MM.1S (cell line): ENCODE data around the gene NUBP2.

Source experiments
- DNase-seq: peaks from one replicate; pipeline ENCODE4 v3.0.0-alpha.2; 2015
- H2AFZ ChIP-seq: fragments of 300-600 bp; sonication (generic); 2 replicates; pipeline ENCODE4 v1.6.0; 2016; ENCODE audit warnings: antibody characterized with exemption, low read length
- H3F3A ChIP-seq: fragments of 300-600 bp; sonication (generic); 2 replicates; pipeline ENCODE4 v1.6.1; 2016; ENCODE audit warnings: mild to moderate bottlenecking, antibody characterized with exemption, low read length, moderate library complexity, mixed read lengths; ENCODE audit not compliant: insufficient read depth
- H3K27ac ChIP-seq: fragments of 300-600 bp; sonication (generic); 2 replicates; pipeline ENCODE4 v1.5.1; 2016; ENCODE audit warnings: mild to moderate bottlenecking, low read length
- H3K27me3 ChIP-seq: fragments of 300-600 bp; sonication (generic); replicated peaks from 2 replicates; pipeline ENCODE4 v1.6.0; 2016; ENCODE audit warnings: low read length; ENCODE audit not compliant: insufficient read depth
- H3K36me3 ChIP-seq: fragments of 300-600 bp; sonication (generic); replicated peaks from 2 replicates; pipeline ENCODE4 v1.6.1; 2016; ENCODE audit warnings: mild to moderate bottlenecking, low read length, mixed read lengths; ENCODE audit not compliant: insufficient read depth
- H3K4me1 ChIP-seq: fragments of 300-600 bp; sonication (generic); 2 replicates; pipeline ENCODE4 v1.6.1; 2016; ENCODE audit warnings: low read length, mixed read lengths
- H3K4me2 ChIP-seq: fragments of 300-600 bp; sonication (generic); 2 replicates; pipeline ENCODE4 v1.6.0; 2016; ENCODE audit warnings: low read depth, low read length
- H3K4me3 ChIP-seq: fragments of 300-600 bp; sonication (generic); 2 replicates; pipeline ENCODE4 v1.5.1; 2016; ENCODE audit warnings: low read length, mixed read lengths
- H3K79me2 ChIP-seq: fragments of 300-600 bp; sonication (generic); 2 replicates; pipeline ENCODE4 v1.6.1; 2016; ENCODE audit warnings: mixed run types, low read length, mixed read lengths
- H3K9ac ChIP-seq: fragments of 300-600 bp; sonication (generic); 2 replicates; pipeline ENCODE4 v1.6.1; 2016; ENCODE audit warnings: low read length, mixed read lengths
- H3K9me2 ChIP-seq: fragments of 300-600 bp; sonication (generic); replicated peaks from 2 replicates; pipeline ENCODE4 v1.6.1; 2016; ENCODE audit warnings: mild to moderate bottlenecking, low read length, mixed read lengths; ENCODE audit not compliant: insufficient read depth
- H3K9me3 ChIP-seq: fragments of 300-600 bp; sonication (generic); replicated peaks from 2 replicates; pipeline ENCODE4 v1.6.1; 2016; ENCODE audit warnings: mild to moderate bottlenecking, low read length, mixed read lengths; ENCODE audit not compliant: insufficient read depth
- H4K20me1 ChIP-seq: fragments of 300-600 bp; sonication (generic); 2 replicates; pipeline ENCODE4 v1.6.1; 2016; ENCODE audit warnings: mild to moderate bottlenecking, low read length, moderate library complexity, mixed read lengths; ENCODE audit not compliant: insufficient read depth
- CTCF ChIP-seq: fragments of 300-600 bp; sonication (generic); IDR thresholded peaks from 2 replicates; pipeline ENCODE4 v1.5.1; 2016; ENCODE audit warnings: antibody characterized with exemption, low read length, mixed read lengths
- EZH2 ChIP-seq: fragments of 300-600 bp; sonication (generic); optimal IDR thresholded peaks from 2 replicates; pipeline ENCODE3; 2017; ENCODE audit warnings: low read depth, mild to moderate bottlenecking, antibody characterized with exemption, low read length, mixed read lengths
- EZH2phosphoT487 ChIP-seq: fragments of 300-600 bp; sonication (generic); IDR thresholded peaks from 2 replicates; pipeline ENCODE4 v1.6.1; 2018; ENCODE audit warnings: antibody characterized with exemption, low read length

NUBP2 gene

GRCh38 chr16:1759511-1759910 lies 23.2 kb upstream of the NUBP2 start:
- H3K4me1 ChIP-seq: no peaks in the 10 kb centered on the region

GRCh38 chr16:1760911-1761310 lies 21.8 kb upstream of the NUBP2 start:
- no peaks in the 10 kb centered on the region for H3K9me3 ChIP-seq
- no peak for DNase-seq
- no peak overlapping the region for H3K4me3 ChIP-seq
- H3K4me2 ChIP-seq: no peak overlapping the region
- no peak overlapping the region for H2AFZ ChIP-seq
- no peaks in the 10 kb centered on the region for H4K20me1 ChIP-seq
- no peaks in the 10 kb centered on the region for H3F3A ChIP-seq
- no peaks in the 10 kb centered on the region for H3K9me2 ChIP-seq
- H3K9ac ChIP-seq: no peak overlapping the region
- H3K36me3 ChIP-seq: no peaks in the 10 kb centered on the region
- H3K27ac ChIP-seq: no peak overlapping the region
- TF ChIP-seq EZH2phosphoT487: no peak
- no peak for TF ChIP-seq EZH2
- no peaks in the 10 kb centered on the region for H3K27me3 ChIP-seq
- H3K79me2 ChIP-seq: no peaks in the 10 kb centered on the region
- no peaks in the 10 kb centered on the region for H3K4me1 ChIP-seq

More at GRCh38 chr16:1759511-1759910, 23.2 kb upstream of the NUBP2 start:
- Histone ChIP-seq H3K27me3 (no peaks in the 10 kb centered on the region), H4K20me1 (no peaks in the 10 kb centered on the region), H3K4me3 (no peak overlapping the region), H3K79me2 (no peaks in the 10 kb centered on the region), H3K9me2 (no peaks in the 10 kb centered on the region), H3K27ac (no peak overlapping the region), H3K9me3 (no peaks in the 10 kb centered on the region), H3K4me2 (no peak overlapping the region), H3K9ac (no peak overlapping the region), H3K36me3 (no peaks in the 10 kb centered on the region), H3F3A (no peaks in the 10 kb centered on the region), H2AFZ (no peak overlapping the region)
- no peak for DNase-seq
- no peak for TF ChIP-seq EZH2phosphoT487

GRCh38 chr16:1761751-1762150 lies 21.0 kb upstream of the NUBP2 start:
- no peak overlapping the region for H3K4me2 ChIP-seq
- no peaks in the 10 kb centered on the region for H3K79me2 ChIP-seq
- H4K20me1 ChIP-seq: no peaks in the 10 kb centered on the region
- no peak overlapping the region for H2AFZ ChIP-seq
- no peak for TF ChIP-seq EZH2phosphoT487
- no peak for TF ChIP-seq CTCF
- TF ChIP-seq EZH2: no peak
- no peaks in the 10 kb centered on the region for H3K4me1 ChIP-seq
- H3K9me2 ChIP-seq: no peaks in the 10 kb centered on the region
- no peak overlapping the region for H3K4me3 ChIP-seq
- no peak overlapping the region for H3K27ac ChIP-seq
- no peaks in the 10 kb centered on the region for H3K9me3 ChIP-seq
- no peaks in the 10 kb centered on the region for H3K36me3 ChIP-seq
- H3K9ac ChIP-seq: no peak overlapping the region
- no peak for DNase-seq
- no peaks in the 10 kb centered on the region for H3F3A ChIP-seq
- no peaks in the 10 kb centered on the region for H3K27me3 ChIP-seq

DNA sequence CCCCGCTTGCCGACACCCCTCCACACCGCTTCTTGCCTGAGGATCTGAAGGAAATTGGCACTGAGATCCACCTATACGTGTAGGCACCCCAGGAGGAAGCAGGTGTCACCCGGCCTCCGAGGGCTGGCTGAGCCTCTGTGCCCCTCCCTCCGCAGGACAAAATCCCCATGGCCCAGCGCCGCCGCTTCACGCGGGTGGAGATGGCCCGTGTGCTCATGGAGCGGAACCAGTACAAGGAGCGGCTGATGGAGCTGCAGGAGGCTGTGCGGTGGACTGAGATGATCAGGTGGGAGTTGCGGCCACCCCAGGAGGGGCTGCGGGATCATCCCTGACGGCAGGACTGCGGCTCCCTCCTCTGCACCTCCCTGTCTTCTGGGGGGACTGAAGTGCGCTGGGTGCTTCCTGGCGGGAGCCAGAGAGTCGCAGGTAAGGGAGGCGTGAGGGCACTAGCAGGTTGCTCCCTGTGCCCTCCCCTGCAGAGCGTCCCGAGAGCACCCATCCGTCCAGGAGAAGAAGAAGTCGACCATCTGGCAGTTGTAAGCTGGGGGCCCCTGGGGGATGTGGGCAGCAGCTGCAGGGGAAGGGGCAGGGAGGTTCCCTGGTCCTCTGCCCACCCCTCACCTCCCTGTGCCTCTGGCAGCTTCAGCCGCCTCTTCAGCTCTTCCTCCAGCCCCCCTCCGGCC lies 20.4 kb upstream of the NUBP2 start:
- Histone ChIP-seq H3K4me2 (no peak overlapping the region), H3K36me3 (no peaks in the 10 kb centered on the region), H3K9me3 (no peaks in the 10 kb centered on the region), H2AFZ (no peak overlapping the region), H3F3A (no peaks in the 10 kb centered on the region), H3K27me3 (no peaks in the 10 kb centered on the region), H3K79me2 (no peaks in the 10 kb centered on the region), H3K27ac (no peak overlapping the region), H3K4me3 (no peak overlapping the region), H3K9ac (no peak overlapping the region), H4K20me1 (no peaks in the 10 kb centered on the region), H3K4me1 (no peaks in the 10 kb centered on the region), H3K9me2 (no peaks in the 10 kb centered on the region)
- no peak for TF ChIP-seq EZH2
- no peak for TF ChIP-seq CTCF
- TF ChIP-seq EZH2phosphoT487: no peak
- DNase-seq: no peak
